ENCODE measurements around the gene BCL11B.

DNA sequence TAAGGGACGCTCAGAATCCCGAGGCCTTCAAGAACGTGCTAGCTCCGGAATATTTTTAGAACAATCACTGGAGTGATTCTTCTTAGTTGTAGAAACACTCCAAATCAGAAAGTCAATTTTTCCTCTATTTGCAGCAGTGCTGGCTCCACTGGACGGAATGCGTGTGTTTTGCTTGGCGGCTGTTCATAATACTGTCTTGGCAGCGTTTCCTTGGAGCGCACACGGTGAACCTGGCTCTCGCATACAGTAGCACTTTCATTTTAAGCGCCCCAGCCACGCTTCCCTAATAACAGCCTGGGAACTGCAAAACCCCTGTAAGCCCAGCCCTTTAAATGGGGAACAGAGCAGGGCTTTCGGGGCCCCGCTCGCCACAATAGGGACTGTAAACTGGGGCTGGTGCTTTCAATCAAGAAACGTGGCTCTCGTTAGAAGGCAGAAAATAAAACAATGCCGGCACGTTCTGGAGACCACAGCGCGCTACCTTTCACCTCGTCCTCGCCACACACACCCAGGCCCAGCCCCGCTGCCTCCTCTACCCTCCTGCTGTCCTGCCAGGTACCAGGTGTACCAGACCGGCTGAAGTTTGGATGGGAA, 79.9 kb downstream of the BCL11B start:
- TF ChIP-seq, protein P1, sequence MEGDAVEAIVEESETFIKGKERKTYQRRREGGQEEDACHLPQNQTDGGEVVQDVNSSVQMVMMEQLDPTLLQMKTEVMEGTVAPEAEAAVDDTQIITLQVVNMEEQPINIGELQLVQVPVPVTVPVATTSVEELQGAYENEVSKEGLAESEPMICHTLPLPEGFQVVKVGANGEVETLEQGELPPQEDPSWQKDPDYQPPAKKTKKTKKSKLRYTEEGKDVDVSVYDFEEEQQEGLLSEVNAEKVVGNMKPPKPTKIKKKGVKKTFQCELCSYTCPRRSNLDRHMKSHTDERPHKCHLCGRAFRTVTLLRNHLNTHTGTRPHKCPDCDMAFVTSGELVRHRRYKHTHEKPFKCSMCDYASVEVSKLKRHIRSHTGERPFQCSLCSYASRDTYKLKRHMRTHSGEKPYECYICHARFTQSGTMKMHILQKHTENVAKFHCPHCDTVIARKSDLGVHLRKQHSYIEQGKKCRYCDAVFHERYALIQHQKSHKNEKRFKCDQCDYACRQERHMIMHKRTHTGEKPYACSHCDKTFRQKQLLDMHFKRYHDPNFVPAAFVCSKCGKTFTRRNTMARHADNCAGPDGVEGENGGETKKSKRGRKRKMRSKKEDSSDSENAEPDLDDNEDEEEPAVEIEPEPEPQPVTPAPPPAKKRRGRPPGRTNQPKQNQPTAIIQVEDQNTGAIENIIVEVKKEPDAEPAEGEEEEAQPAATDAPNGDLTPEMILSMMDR (IDR thresholded peaks at IDR 0.05): no peak
- TF ChIP-seq POLR2A (IDR thresholded peaks at IDR 0.05): no peak
